Hematopoietic multipotent progenitor cell treated with erythropoietin and hydrocortisone succinate and interleukin-3 and kit ligand, for 8 days (in vitro differentiated cells): Measurements from ENCODE around the gene ALOX15.
"Not testable (repeated sequence)": the region's sequence is repeated elsewhere in the genome, so short reads cannot be mapped to it uniquely, and the experiment has no call there.

ENCODE experiments used
- DNase-seq: peaks from one replicate; pipeline ENCODE4 v3.0.0-alpha.2; 2015

Gene ALOX15

DNA sequence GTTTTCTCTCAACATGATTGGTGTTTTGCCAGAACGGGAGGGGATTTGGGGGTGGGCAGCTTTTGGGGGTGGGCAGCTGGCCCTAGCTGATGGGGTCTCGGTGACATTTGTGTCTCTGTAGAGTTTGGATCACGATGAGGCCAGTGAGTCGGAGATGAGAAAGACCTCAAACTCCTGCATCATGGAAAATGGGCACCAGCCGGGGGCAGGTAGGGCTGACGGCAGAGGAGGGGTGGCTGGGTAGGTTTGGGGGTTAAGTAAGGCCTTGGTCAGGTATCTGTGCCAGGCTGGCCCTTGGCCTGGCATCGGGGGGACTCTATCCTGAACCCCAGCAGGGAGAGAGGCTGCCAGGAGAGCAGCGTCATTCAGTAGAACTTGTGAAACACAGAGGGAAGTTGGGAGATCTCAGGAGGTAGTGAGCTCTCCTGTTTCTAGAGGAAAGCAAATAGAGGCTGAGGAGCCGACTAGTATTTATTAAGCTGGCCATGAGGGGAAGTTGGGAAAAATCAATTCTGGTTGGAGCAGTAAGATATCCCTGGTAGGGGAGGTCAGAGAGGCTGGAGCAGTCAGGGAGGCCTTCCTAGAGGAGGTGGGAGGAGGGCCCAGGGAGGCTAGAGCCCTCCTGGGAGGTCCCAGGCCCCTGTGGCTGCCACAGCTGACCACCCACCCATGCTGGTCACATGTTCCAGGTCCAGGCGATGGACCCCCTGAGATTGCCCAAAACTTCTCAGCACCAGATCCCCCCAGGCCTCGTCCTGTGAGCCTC is 49.1 kb downstream of the ALOX15 start:
- no peak for DNase-seq

- DNase-seq = no peak
Observed at GRCh38 chr17:4591529-4591928, 49.9 kb downstream of the ALOX15 start.

GRCh38 chr17:4590981-4591453 is 50.5 kb downstream of the ALOX15 start:
- no peak for DNase-seq

GRCh38 chr17:4590042-4590441 is 51.4 kb downstream of the ALOX15 start:
- DNase-seq = not testable (repeated sequence)

DNA sequence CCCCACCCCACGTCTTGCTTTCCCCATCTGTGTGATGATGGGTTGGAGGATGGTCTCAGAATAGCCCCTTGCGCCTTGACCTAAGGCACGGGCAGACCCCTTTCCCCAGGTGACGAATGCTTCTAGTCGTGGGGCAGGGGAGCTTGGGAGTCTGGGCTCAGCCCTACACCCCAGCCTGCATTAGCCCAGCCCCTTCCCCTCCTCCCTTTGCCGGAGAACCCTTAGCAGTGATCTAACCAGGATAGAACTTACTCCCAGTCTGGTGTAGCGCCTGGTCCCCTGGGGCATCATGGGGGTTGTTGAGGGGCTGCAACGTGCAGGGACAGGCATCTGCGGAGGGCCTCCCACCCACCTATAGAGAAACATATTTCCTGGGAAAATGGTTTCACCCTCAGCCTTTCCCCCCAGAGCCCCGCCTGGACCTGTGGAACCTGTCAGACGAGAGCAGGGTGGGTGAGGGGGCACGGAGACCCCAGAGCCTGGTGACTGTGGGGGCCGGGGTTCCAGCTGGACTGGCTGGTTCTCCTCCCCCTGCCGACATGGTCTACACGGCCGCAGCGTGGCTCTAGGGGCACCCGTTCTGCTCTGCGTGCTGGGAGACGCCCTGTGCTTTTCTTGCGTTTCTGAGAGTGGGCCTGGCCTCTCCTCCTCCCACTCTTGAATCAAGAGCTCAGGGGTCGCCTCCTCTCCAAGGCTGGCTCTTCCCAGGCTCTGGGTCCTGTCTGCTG is 52.4 kb downstream of the ALOX15 start:
- no peak for DNase-seq

- DNase-seq = no peak
Observed at GRCh38 chr17:4588391-4588790, 53.1 kb downstream of the ALOX15 start.

DNA sequence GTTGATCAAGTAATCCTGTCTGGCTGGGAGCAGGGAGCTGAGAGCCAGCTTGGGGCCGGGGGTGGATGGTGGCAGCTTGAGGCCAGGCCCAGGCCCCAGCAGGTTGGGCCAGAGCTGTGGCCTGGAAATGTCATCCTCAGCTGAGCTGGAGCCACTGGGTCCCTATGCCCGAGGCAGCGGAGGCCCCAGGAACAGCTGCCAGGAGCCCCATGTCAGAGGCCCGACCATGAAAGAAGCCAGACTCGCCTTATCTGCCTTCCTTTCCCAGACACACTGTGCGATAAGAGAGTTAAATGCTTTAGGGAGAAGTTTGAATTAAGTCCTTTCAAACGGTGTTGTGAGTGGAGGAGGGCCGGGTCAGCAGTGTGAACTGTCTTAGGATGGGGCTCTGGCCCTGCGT is 53.7 kb downstream of the ALOX15 start:
- peak; percentile 52 for DNase-seq

GRCh38 chr17:4587195-4587594 is 54.3 kb downstream of the ALOX15 start:
- no peak for DNase-seq

- no peak for DNase-seq
Observed at GRCh38 chr17:4586043-4586442, 55.4 kb downstream of the ALOX15 start.

DNA sequence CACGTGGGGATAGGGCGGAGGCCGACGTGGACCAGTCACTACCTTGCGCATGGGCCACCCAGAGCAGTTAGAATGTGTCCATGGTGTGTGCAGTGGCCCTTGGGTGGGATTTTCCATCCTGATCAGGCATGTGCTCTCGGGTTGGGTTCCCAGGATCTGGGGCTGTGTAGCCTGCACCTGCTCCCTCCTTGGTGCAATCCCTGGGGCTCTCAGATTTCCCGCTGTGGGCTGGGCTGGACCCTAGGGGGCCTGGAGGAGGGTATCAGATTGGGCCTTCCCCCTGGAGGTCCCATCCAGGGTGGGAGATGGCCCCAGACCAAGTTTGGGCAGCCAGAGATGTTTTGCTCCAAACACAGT is 55.9 kb downstream of the ALOX15 start:
- DNase-seq = no peak

DNA sequence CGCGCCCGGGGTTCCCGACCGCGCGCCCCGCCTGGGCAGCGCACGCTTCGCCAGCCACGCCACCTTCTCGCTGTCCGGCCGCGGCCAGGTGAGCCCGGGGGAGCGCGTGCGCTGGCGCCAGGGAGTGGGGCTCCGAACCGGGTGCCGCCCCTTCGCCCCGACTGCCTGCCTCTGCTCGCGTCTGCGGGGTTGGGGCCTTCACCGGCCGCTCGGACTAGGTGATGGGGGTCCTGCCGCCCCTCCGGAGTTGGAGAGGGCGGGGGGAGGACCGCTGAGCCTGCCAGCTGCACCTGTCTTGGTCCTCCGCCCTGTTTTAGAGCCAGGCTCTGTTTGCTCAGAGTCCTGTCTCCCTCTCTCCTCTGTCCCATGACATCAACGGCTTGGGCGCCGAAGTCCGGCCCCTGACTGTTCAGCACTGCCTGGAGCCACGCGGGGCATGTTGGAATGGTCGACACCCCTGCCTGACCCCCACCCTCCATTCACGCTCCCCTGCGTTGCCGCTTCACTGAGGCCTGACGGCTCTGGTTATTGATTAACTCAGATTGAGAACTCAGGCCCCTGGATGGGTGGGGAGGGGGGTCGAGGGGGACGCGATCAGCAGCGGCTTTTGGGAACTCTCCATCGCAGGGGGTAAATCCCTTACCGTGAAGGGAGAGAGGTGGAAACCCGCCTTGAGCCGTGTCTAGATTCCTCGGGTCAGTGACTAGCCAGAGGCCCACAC is 56.4 kb downstream of the ALOX15 start:
- DNase-seq = no peak

DNA sequence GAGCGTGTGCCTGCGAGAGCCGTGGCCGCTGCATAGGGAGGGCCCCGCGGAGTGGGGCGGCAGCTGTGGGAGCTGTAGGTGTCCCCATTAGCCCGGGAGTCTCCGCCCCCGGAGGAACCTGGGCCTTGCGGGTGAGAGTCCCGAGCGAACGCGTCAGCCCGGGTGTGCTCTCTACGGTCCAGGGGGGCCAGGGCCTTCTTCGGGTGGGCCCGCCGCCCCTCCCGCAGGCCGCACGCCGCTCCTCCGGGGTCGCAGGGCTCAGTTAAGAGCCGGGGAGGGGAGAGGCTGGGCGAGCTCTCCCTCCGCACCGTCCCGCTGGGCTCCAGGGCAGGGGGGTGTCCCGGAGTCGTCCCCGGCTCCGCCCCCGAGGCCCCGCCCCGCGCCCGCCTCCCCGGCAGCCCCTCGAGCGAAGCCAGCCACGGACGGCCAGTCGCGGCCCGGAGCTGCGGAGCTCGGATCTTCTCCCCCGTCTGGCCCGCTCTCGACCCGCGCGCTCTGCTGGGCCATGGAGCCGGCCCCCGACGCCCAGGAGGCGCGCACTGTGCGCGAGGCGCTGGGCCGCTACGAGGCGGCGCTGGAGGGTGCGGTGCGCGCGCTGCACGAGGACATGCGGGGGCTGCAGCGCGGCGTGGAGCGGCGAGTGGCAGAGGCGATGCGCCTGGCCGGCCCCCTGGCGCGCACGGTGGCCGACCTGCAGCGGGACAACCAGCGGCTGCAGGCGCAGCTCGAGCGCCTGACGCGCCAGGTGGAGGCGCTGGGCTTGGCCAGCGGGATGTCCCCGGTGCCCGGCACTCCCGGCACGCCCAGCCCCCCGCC is 57.2 kb downstream of the ALOX15 start, which contains the start of gene SMTNL2:
SMTNL2 (plus strand) TSS at position 429 of the 816 bp plus-strand sequence; CDS start at position 506, 77 bp downstream.
- DNase-seq = no peak

DNA sequence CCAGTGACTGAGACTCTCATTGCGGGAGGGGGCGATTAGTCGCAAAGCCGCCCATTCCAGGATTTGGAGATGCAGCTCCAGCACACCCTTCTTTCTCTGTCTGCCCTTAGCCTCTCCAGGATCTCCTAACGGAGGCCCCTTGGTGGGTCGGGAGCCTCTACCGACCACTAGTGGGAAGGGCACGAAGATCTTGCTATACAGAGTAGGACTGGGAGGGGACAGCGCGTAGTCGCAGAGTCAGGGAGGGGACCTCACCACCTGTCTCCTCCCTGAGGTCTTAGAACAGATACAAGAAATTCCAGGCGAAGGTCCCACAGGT is 57.7 kb downstream of the ALOX15 start:
- DNase-seq = peak; percentile 27

- DNase-seq = no peak
Observed at GRCh38 chr17:4583206-4583605, 58.3 kb downstream of the ALOX15 start.

DNA sequence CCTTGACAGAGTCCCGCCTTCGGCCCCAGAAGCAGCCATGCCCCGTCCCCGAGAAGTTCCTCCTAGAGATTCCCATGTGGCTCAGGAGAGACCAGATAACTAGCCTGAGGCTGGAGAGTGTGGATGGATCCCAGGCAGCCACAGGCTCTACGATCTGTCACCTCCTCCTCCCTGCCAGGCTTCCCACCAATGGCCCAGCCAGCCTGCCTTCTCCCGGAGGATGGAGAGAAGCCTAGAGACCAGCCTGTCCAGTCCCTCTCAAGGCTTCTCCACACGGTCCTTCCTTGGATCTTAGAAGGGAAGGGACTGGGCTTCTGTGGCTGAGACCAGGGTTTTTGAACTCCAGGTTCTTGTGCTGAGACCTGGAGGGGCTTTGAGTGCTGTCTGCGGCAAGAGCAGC is 58.8 kb downstream of the ALOX15 start:
- DNase-seq = no peak

GRCh38 chr17:4582101-4582501 is 59.4 kb downstream of the ALOX15 start:
- no peak for DNase-seq
